Measurements from ENCODE around the gene NUP210L. TPM values are rescaled to one million over a fixed set of nuclear protein-coding genes. Genes with fewer than 3 reads are reported as not detected.

The NUP210L gene
- total RNA-seq, 1 donor from 2014 or later: 0.15 TPM

GRCh38 chr1:154191990-154192461 is 37.2 kb upstream of the NUP210L start, which contains the start of gene TPM3:
TPM3 (minus strand) TSS chr1:154192100; CDS start chr1:154192018, 82 bp downstream.
- Mint-ChIP-seq H3K36me3 (ENCODE audit: low read depth, unreplicated experiment) (peaks cover 3% of the 10 kb centered on the region), H3K27ac (ENCODE audit: unreplicated experiment) (peak within 1 kb of the TSS; percentile 87)

GRCh38 chr1:154190550-154190949 is 35.7 kb upstream of the NUP210L start:
- no peak for DNase-seq (ENCODE audit: low spot score)
- TF ChIP-seq CTCF (IDR thresholded peaks at IDR 0.05; ENCODE audit: unreplicated experiment): no peak
- H3K27me3 Mint-ChIP-seq (ENCODE audit: unreplicated experiment): peaks cover 9% of the 10 kb centered on the region
- H3K36me3 Mint-ChIP-seq (ENCODE audit: low read depth, unreplicated experiment): peaks cover 3% of the 10 kb centered on the region
- no peak overlapping the region for H3K4me3 Mint-ChIP-seq (ENCODE audit: unreplicated experiment)
- no peak overlapping the region for H3K27ac Mint-ChIP-seq (ENCODE audit: unreplicated experiment)
- peaks cover 17% of the 10 kb centered on the region for H3K4me1 Mint-ChIP-seq (ENCODE audit: unreplicated experiment)
- no peaks in the 10 kb centered on the region for H3K9me3 Mint-ChIP-seq (ENCODE audit: unreplicated experiment)

More at GRCh38 chr1:154191990-154192461, 37.2 kb upstream of the NUP210L start, which contains the start of gene TPM3:
- no peak for DNase-seq (ENCODE audit: low spot score)
- TF ChIP-seq CTCF (IDR thresholded peaks at IDR 0.05; ENCODE audit: unreplicated experiment): no peak
- Mint-ChIP-seq H3K27me3 (ENCODE audit: unreplicated experiment) (peaks cover 7% of the 10 kb centered on the region), H3K4me1 (ENCODE audit: unreplicated experiment) (peaks cover 14% of the 10 kb centered on the region), H3K4me3 (ENCODE audit: unreplicated experiment) (peak within 1 kb of the TSS; percentile 74), H3K9me3 (ENCODE audit: unreplicated experiment) (no peaks in the 10 kb centered on the region)

- no peak overlapping the region for H3K4me3 Mint-ChIP-seq (ENCODE audit: unreplicated experiment)
- peak overlapping the region; percentile 34 for H3K27ac Mint-ChIP-seq (ENCODE audit: unreplicated experiment)
- H3K36me3 Mint-ChIP-seq (ENCODE audit: low read depth, unreplicated experiment): peaks cover 10% of the 10 kb centered on the region
- H3K27me3 Mint-ChIP-seq (ENCODE audit: unreplicated experiment): peaks cover 11% of the 10 kb centered on the region
- DNase-seq (ENCODE audit: low spot score): no peak
- H3K9me3 Mint-ChIP-seq (ENCODE audit: unreplicated experiment): no peaks in the 10 kb centered on the region
- no peak for TF ChIP-seq CTCF (IDR thresholded peaks at IDR 0.05; ENCODE audit: unreplicated experiment)
- peaks cover 22% of the 10 kb centered on the region for H3K4me1 Mint-ChIP-seq (ENCODE audit: unreplicated experiment)
Observed at GRCh38 chr1:154186852-154187501, 32.1 kb upstream of the NUP210L start.

GRCh38 chr1:154186177-154186576 is 31.3 kb upstream of the NUP210L start:
- H3K36me3 Mint-ChIP-seq (ENCODE audit: low read depth, unreplicated experiment): peaks cover 16% of the 10 kb centered on the region
- no peak overlapping the region for H3K4me3 Mint-ChIP-seq (ENCODE audit: unreplicated experiment)
- H3K9me3 Mint-ChIP-seq (ENCODE audit: unreplicated experiment): no peaks in the 10 kb centered on the region
- peak; percentile 70 for DNase-seq (ENCODE audit: low spot score)
- peak overlapping the region; percentile 43 for H3K27ac Mint-ChIP-seq (ENCODE audit: unreplicated experiment)
- peaks cover 23% of the 10 kb centered on the region for H3K4me1 Mint-ChIP-seq (ENCODE audit: unreplicated experiment)
- peaks cover 13% of the 10 kb centered on the region for H3K27me3 Mint-ChIP-seq (ENCODE audit: unreplicated experiment)
- TF ChIP-seq CTCF (IDR thresholded peaks at IDR 0.05; ENCODE audit: unreplicated experiment): peak; percentile 60
